ENCODE measurements around the gene HFE.
"Not testable (repeated sequence)": the region's sequence is repeated elsewhere in the genome, so short reads cannot be mapped to it uniquely, and the experiment has no call there.

HFE gene

GRCh38 chr6:26059941-26060340 is 27.3 kb upstream of the HFE start:
- DNase-seq = no peak

GRCh38 chr6:26064619-26065257 is 22.5 kb upstream of the HFE start:
- DNase-seq = peak; percentile 9

GRCh38 chr6:26065952-26066380 is 21.3 kb upstream of the HFE start:
- peak; percentile 36 for DNase-seq

GRCh38 chr6:26067367-26067766 is 19.9 kb upstream of the HFE start:
- no peak for DNase-seq

- DNase-seq = no peak
These were observed 19.2 kb upstream of the HFE start for GRCh38 chr6:26068036-26068435.

- DNase-seq = no peak
These were observed 16.1 kb upstream of the HFE start for GRCh38 chr6:26071135-26071534.

GRCh38 chr6:26075063-26075717 is 12.0 kb upstream of the HFE start:
- DNase-seq = no peak

GRCh38 chr6:26078066-26078465 is 9.2 kb upstream of the HFE start:
- not testable (repeated sequence) for DNase-seq

- not testable (repeated sequence) for DNase-seq
These were observed 6.1 kb upstream of the HFE start for GRCh38 chr6:26081096-26081495.

GRCh38 chr6:26086211-26086610 is 1.0 kb upstream of the HFE start:
- DNase-seq = no peak

GRCh38 chr6:26088344-26088743 is 1.1 kb downstream of the HFE start:
- no peak for DNase-seq

- no peak for DNase-seq
These were observed 2.0 kb downstream of the HFE start for GRCh38 chr6:26089272-26089671.

GRCh38 chr6:26092443-26092842 is 5.2 kb downstream of the HFE start:
- DNase-seq = no peak

- no peak for DNase-seq
These were observed 6.8 kb downstream of the HFE start for GRCh38 chr6:26094036-26094435.

GRCh38 chr6:26097268-26097875 is 10.1 kb downstream of the HFE start:
- peak; percentile 51 for DNase-seq

- no peak for DNase-seq
These were observed 16.0 kb downstream of the HFE start for GRCh38 chr6:26103141-26103769.

- DNase-seq = peak; percentile 80
These were observed 16.7 kb downstream of the HFE start for GRCh38 chr6:26103770-26104456.

- DNase-seq = no peak
These were observed 17.4 kb downstream of the HFE start for GRCh38 chr6:26104457-26105108.

GRCh38 chr6:26105109-26105730 is 18.0 kb downstream of the HFE start:
- DNase-seq = no peak

- no peak for DNase-seq
These were observed 18.6 kb downstream of the HFE start for GRCh38 chr6:26105842-26106241.

- DNase-seq = no peak
These were observed 20.7 kb downstream of the HFE start for GRCh38 chr6:26107935-26108334.

- no peak for DNase-seq
These were observed 22.5 kb downstream of the HFE start for GRCh38 chr6:26109772-26110171.
